ENCODE measurements around the gene ATRN.
"Not testable (repeated sequence)": the region's sequence is repeated elsewhere in the genome, so short reads cannot be mapped to it uniquely, and the experiment has no call there.

Gene ATRN

GRCh38 chr20:3592931-3593330 lies 122.1 kb downstream of the ATRN start:
- DNase-seq: no peak
- TF ChIP-seq CTCF (IDR thresholded peaks at IDR 0.05; ENCODE audit: borderline replicate concordance, extremely low read depth, low read length, poor library complexity, severe bottlenecking) (no peak), EZH2 (IDR thresholded peaks at IDR 0.05; ENCODE audit: borderline replicate concordance, low read depth, low read length, severe bottlenecking) (no peak)

GRCh38 chr20:3595541-3595940 lies 124.7 kb downstream of the ATRN start:
- Histone ChIP-seq H3K4me3 (ENCODE audit: low read depth in 1 of 2, low read length in 2 of 2) (no peak overlapping the region), H3K27ac (ENCODE audit: low read length) (no peak overlapping the region), H2AFZ (ENCODE audit: low read depth, low read length) (no peak overlapping the region), H3K4me2 (ENCODE audit: insufficient read depth, low read length) (no peak overlapping the region), H3K9ac (ENCODE audit: low read depth, low read length) (no peak overlapping the region), H3K27me3 (ENCODE audit: insufficient read depth, low read length, poor library complexity) (no peaks in the 10 kb centered on the region), H3K9me3 (ENCODE audit: insufficient read depth, low read length, severe bottlenecking) (no peaks in the 10 kb centered on the region), H3K36me3 (ENCODE audit: insufficient read depth, low read length) (peaks cover 13% of the 10 kb centered on the region; the same call in 1 of the 2 replicates), H3K4me1 (ENCODE audit: insufficient read depth, low read length) (no peaks in the 10 kb centered on the region), H3K79me2 (ENCODE audit: insufficient read depth, low read length) (no peaks in the 10 kb centered on the region), H4K20me1 (ENCODE audit: insufficient read depth, low read length) (no peaks in the 10 kb centered on the region)
- no peak for ATAC-seq (ENCODE audit: insufficient read depth, low read depth)
- TF ChIP-seq CTCF (IDR thresholded peaks at IDR 0.05; ENCODE audit: borderline replicate concordance, extremely low read depth, low read length, poor library complexity, severe bottlenecking) (no peak), EZH2 (IDR thresholded peaks at IDR 0.05; ENCODE audit: borderline replicate concordance, low read depth, low read length, severe bottlenecking) (no peak)
- peak; percentile 9 for DNase-seq

More at GRCh38 chr20:3592931-3593330, 122.1 kb downstream of the ATRN start:
- Histone ChIP-seq H3K4me2 (ENCODE audit: insufficient read depth, low read length) (no peak overlapping the region), H3K27ac (ENCODE audit: low read length) (no peak overlapping the region), H3K27me3 (ENCODE audit: insufficient read depth, low read length, poor library complexity) (no peaks in the 10 kb centered on the region), H4K20me1 (ENCODE audit: insufficient read depth, low read length) (no peaks in the 10 kb centered on the region), H3K79me2 (ENCODE audit: insufficient read depth, low read length) (no peaks in the 10 kb centered on the region), H3K9me3 (ENCODE audit: insufficient read depth, low read length, severe bottlenecking) (no peaks in the 10 kb centered on the region), H3K9ac (ENCODE audit: low read depth, low read length) (no peak overlapping the region), H2AFZ (ENCODE audit: low read depth, low read length) (no peak overlapping the region), H3K36me3 (ENCODE audit: insufficient read depth, low read length) (peaks cover 13% of the 10 kb centered on the region; the same call in 1 of the 2 replicates), H3K4me3 (ENCODE audit: low read depth in 1 of 2, low read length in 2 of 2) (no peak overlapping the region), H3K4me1 (ENCODE audit: insufficient read depth, low read length) (no peaks in the 10 kb centered on the region)
- ATAC-seq (ENCODE audit: insufficient read depth, low read depth): no peak

- H4K20me1 ChIP-seq (ENCODE audit: insufficient read depth, low read length): no peaks in the 10 kb centered on the region
- H2AFZ ChIP-seq (ENCODE audit: low read depth, low read length): no peak overlapping the region
- H3K36me3 ChIP-seq (ENCODE audit: insufficient read depth, low read length): no peaks in the 10 kb centered on the region
- no peak for ATAC-seq (ENCODE audit: insufficient read depth, low read depth)
- TF ChIP-seq CTCF (IDR thresholded peaks at IDR 0.05; ENCODE audit: borderline replicate concordance, extremely low read depth, low read length, poor library complexity, severe bottlenecking) (no peak), EZH2 (IDR thresholded peaks at IDR 0.05; ENCODE audit: borderline replicate concordance, low read depth, low read length, severe bottlenecking) (no peak)
- H3K4me3 ChIP-seq (ENCODE audit: low read depth in 1 of 2, low read length in 2 of 2): no peak overlapping the region
- no peaks in the 10 kb centered on the region for H3K4me1 ChIP-seq (ENCODE audit: insufficient read depth, low read length)
- H3K4me2 ChIP-seq (ENCODE audit: insufficient read depth, low read length): no peak overlapping the region
- H3K27me3 ChIP-seq (ENCODE audit: insufficient read depth, low read length, poor library complexity): no peaks in the 10 kb centered on the region
- DNase-seq: peak; percentile 12
- no peak overlapping the region for H3K27ac ChIP-seq (ENCODE audit: low read length)
- H3K9ac ChIP-seq (ENCODE audit: low read depth, low read length): no peak overlapping the region
- no peaks in the 10 kb centered on the region for H3K9me3 ChIP-seq (ENCODE audit: insufficient read depth, low read length, severe bottlenecking)
- no peaks in the 10 kb centered on the region for H3K79me2 ChIP-seq (ENCODE audit: insufficient read depth, low read length)
Observed at GRCh38 chr20:3603108-3603507, 132.3 kb downstream of the ATRN start.

GRCh38 chr20:3605386-3605886 lies 134.6 kb downstream of the ATRN start:
- H3K9me3 ChIP-seq (ENCODE audit: insufficient read depth, low read length, severe bottlenecking); H2AFZ ChIP-seq (ENCODE audit: low read depth, low read length); H3K79me2 ChIP-seq (ENCODE audit: insufficient read depth, low read length); H3K27ac ChIP-seq (ENCODE audit: low read length); ATAC-seq (ENCODE audit: insufficient read depth, low read depth); H3K4me3 ChIP-seq (ENCODE audit: low read depth in 1 of 2, low read length in 2 of 2); H3K4me1 ChIP-seq (ENCODE audit: insufficient read depth, low read length); H3K4me2 ChIP-seq (ENCODE audit: insufficient read depth, low read length); H4K20me1 ChIP-seq (ENCODE audit: insufficient read depth, low read length); H3K9ac ChIP-seq (ENCODE audit: low read depth, low read length); DNase-seq; H3K27me3 ChIP-seq (ENCODE audit: insufficient read depth, low read length, poor library complexity); H3K36me3 ChIP-seq (ENCODE audit: insufficient read depth, low read length): not testable (repeated sequence)
